K562 (cell line): ENCODE data around the gene DUSP10. TPM values are rescaled to one million over a fixed set of nuclear protein-coding genes. Genes with fewer than 3 reads are reported as not detected.

Experiments used
- ADNP ChIP-seq: fragments of 200-800 bp; sonication (Bioruptor generic); IDR thresholded peaks from 2 replicates; pipeline ENCODE4 v1.6.1; 2016; ENCODE audit warnings: missing genetic modification characterization, missing compliant biosample characterization
- ARHGAP35 ChIP-seq: fragments of 450-650 bp; IDR thresholded peaks from 2 replicates; pipeline ENCODE4 v1.6.1; 2018; ENCODE audit not compliant: partially characterized antibody
- ELF1 ChIP-seq: fragments of 200-800 bp; sonication (Bioruptor generic); IDR thresholded peaks from 2 replicates; pipeline ENCODE4 v1.6.1; 2016; ENCODE audit warnings: missing genetic modification characterization, missing compliant biosample characterization
- EP300 ChIP-seq: IDR thresholded peaks from 2 replicates; pipeline ENCODE4 v1.6.1; 2012; ENCODE audit warnings: low read length, improper control_type of control experiment
- ESRRB ChIP-seq: fragments of 250-450 bp; sonication (Bioruptor Pico); IDR thresholded peaks from 2 replicates; pipeline ENCODE4 v1.5.0; 2020; ENCODE audit warnings: mild to moderate bottlenecking, moderate library complexity, borderline replicate concordance
- GABPB2 ChIP-seq: fragments of 250-450 bp; sonication (Bioruptor Pico); conservative IDR thresholded peaks from 2 replicates; pipeline ENCODE4 v1.5.1; 2021; ENCODE audit warnings: mild to moderate bottlenecking
- MIER1 ChIP-seq: fragments of 450-650 bp; IDR thresholded peaks from 2 replicates; pipeline ENCODE4 v1.6.1; 2016; ENCODE audit warnings: antibody characterized with exemption, mild to moderate bottlenecking, low read depth
- NRF1 ChIP-seq, 2 experiments: fragments of 450-650 bp; IDR thresholded peaks in 1 of 2; conservative IDR thresholded peaks in 1 of 2; 2 replicates each; pipeline ENCODE4 v1.6.1; 2014; ENCODE audit warnings: mild to moderate bottlenecking in 2 of 2
- NUFIP1 ChIP-seq: fragments of 450-650 bp; IDR thresholded peaks from 2 replicates; pipeline ENCODE4 v1.6.1; 2018; ENCODE audit not compliant: partially characterized antibody
- PHB2 ChIP-seq: fragments of 450-650 bp; IDR thresholded peaks from 2 replicates; pipeline ENCODE4 v1.6.1; 2017; ENCODE audit warnings: low read depth
- SMAD4 ChIP-seq: fragments of 250-450 bp; sonication (Bioruptor Pico); conservative IDR thresholded peaks from 2 replicates; pipeline ENCODE4 v1.8.0; 2021; ENCODE audit warnings: inconsistent platforms, mild to moderate bottlenecking, moderate library complexity
- ZKSCAN8 ChIP-seq: fragments of 200-800 bp; sonication (Bioruptor generic); IDR thresholded peaks from 2 replicates; pipeline ENCODE4 v1.6.1; 2016; ENCODE audit warnings: missing genetic modification characterization, missing compliant biosample characterization
- ZNF143 ChIP-seq: sonication (generic); formaldehyde crosslinking; IDR thresholded peaks from 2 replicates; pipeline ENCODE4 v1.9.0; 2022; ENCODE audit warnings: mild to moderate bottlenecking, missing genetic modification reagents
- ZNF175 ChIP-seq: fragments of 200-800 bp; sonication (Bioruptor generic); IDR thresholded peaks from 2 replicates; pipeline ENCODE4 v1.6.1; 2016; ENCODE audit warnings: low read depth, mild to moderate bottlenecking, missing genetic modification characterization, missing compliant biosample characterization
- ZNF253 ChIP-seq: fragments of 250-450 bp; sonication (Bioruptor Pico); conservative IDR thresholded peaks from 2 replicates; pipeline ENCODE4 v1.6.1; 2021; ENCODE audit warnings: mild to moderate bottlenecking
- ZNF589 ChIP-seq: fragments of 200-800 bp; sonication (Bioruptor generic); IDR thresholded peaks from 2 replicates; pipeline ENCODE4 v1.6.1; 2016; ENCODE audit warnings: low read depth, missing genetic modification characterization, missing compliant biosample characterization
- ZNF644 ChIP-seq: fragments of 200-800 bp; sonication (Bioruptor generic); IDR thresholded peaks from 2 replicates; pipeline ENCODE4 v1.6.1; 2016; ENCODE audit warnings: low read depth, missing genetic modification characterization, missing compliant biosample characterization
- polyA plus RNA-seq, 8 experiments: library from polyadenylated mRNA; depleted of rRNA in 4 of 8; stranded (reverse) in 5 of 8; unstranded in 3 of 8; fragments of >200 nt; fragmentation: Nextera tagmentation in 2 of 8; fragmentation: Illumina TruSeq in 1 of 8; extraction: Ambion mirVana in 2 of 8; extraction: Trizol in 1 of 8; gene quantifications; 2 replicates each; pipeline versions ENCODE4 v1.2.1 to v1.2.3, GENCODE V29; 2011 to 2014; ENCODE audit warnings: inconsistent platforms in 1 of 8, missing spikeins in 1 of 8
- total RNA-seq, 7 experiments: library from RNA; depleted of rRNA in 6 of 7; stranded (reverse); fragments of >200 nt in 6 of 7; fragmentation: Illumina TruSeq in 2 of 7; extraction: Trizol in 2 of 7; gene quantifications; 2 replicates each; pipeline versions ENCODE4 v1.2.1 to v1.2.3, GENCODE V29; 2011 to 2021; ENCODE audit warnings: low replicate concordance in 1 of 7
- TF ChIP-seq, protein P1 (sequence below): sonication (generic); formaldehyde crosslinking; IDR thresholded peaks from 2 replicates; pipeline ENCODE4 v1.8.1; 2023; ENCODE audit warnings: mild to moderate bottlenecking, missing genetic modification reagents

Gene DUSP10
- total and polyA plus RNA-seq, 9 of the 15 experiments (the other 6 are each of a cell fraction or from before 2014, with no cell fraction given), result 1.7 to 8.3 (median 6.1) TPM

DNA sequence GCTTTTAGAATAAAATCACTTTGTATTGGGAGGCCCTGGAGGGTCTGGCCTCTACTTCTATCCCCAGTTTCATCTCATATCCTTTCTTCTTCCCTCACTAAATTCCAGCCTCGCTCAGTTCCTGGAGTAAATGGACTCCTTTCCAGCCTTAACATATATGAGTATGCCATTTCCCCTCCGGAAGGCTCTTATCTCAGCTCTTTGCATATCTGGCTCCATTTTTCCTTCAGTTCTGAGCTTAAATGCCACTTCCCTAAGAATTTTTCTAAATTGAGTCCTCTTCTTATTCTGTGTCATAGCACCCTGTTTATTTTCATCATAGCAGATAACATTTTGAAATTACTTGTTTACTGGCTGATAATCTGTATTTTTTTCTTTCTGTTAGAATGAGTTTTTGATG lies 20.2 kb upstream of the DUSP10 start (continued):
- TF ChIP-seq EP300 (no peak), ESRRB (CRISPR knock-in tag) (no peak), ZNF253 (CRISPR knock-in tag) (no peak), NRF1 (conservative IDR thresholded peaks at IDR 0.05 in 1 of 2, IDR thresholded peaks at IDR 0.05 in 1 of 2) (no peak), ZNF143 (CRISPR knock-in tag) (no peak), ZKSCAN8 (0 out of 2 replicates have a peak, but pooled peaks have one; percentile 51), GABPB2 (CRISPR knock-in tag) (no peak), ELF1 (tag) (no peak), ZNF589 (0 out of 2 replicates have a peak, but pooled peaks have one; percentile 25), ARHGAP35 (no peak), SMAD4 (peak; percentile 6; the same call in 1 of the 2 replicates), ZNF175 (peak; percentile 48; the same call in 1 of the 2 replicates), NUFIP1 (no peak), MIER1 (no peak), ZNF644 (tag) (no peak), PHB2 (no peak), ADNP (no peak)
- TF ChIP-seq, protein P1, sequence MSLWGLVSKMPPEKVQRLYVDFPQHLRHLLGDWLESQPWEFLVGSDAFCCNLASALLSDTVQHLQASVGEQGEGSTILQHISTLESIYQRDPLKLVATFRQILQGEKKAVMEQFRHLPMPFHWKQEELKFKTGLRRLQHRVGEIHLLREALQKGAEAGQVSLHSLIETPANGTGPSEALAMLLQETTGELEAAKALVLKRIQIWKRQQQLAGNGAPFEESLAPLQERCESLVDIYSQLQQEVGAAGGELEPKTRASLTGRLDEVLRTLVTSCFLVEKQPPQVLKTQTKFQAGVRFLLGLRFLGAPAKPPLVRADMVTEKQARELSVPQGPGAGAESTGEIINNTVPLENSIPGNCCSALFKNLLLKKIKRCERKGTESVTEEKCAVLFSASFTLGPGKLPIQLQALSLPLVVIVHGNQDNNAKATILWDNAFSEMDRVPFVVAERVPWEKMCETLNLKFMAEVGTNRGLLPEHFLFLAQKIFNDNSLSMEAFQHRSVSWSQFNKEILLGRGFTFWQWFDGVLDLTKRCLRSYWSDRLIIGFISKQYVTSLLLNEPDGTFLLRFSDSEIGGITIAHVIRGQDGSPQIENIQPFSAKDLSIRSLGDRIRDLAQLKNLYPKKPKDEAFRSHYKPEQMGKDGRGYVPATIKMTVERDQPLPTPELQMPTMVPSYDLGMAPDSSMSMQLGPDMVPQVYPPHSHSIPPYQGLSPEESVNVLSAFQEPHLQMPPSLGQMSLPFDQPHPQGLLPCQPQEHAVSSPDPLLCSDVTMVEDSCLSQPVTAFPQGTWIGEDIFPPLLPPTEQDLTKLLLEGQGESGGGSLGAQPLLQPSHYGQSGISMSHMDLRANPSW, result no peak
